Osteocyte (in vitro differentiated cells): ENCODE results near the gene YAP1. TPM values are rescaled to one million over a fixed set of nuclear protein-coding genes. Genes with fewer than 3 reads are reported as not detected.
A peak's percentile ranks its signal among the peaks of the same experiment; 100 is the strongest.

Experiments
- DNase-seq: peaks from one replicate; pipeline ENCODE4 v3.0.0; 2021; ENCODE audit warnings: mixed read lengths; ENCODE audit not compliant: unreplicated experiment; ENCODE audit errors: extremely low spot score
- H3K27ac Mint-ChIP-seq: one replicate; pipeline ENCODE4 v1.8.0; 2021; ENCODE audit warnings: mild to moderate bottlenecking, mixed read lengths; ENCODE audit not compliant: unreplicated experiment
- H3K27me3 Mint-ChIP-seq: one replicate; pipeline ENCODE4 v1.8.0; 2021; ENCODE audit warnings: mixed read lengths; ENCODE audit not compliant: unreplicated experiment
- H3K36me3 Mint-ChIP-seq: one replicate; pipeline ENCODE4 v1.8.0; 2021; ENCODE audit warnings: mixed read lengths; ENCODE audit not compliant: unreplicated experiment
- H3K4me1 Mint-ChIP-seq: one replicate; pipeline ENCODE4 v1.8.0; 2021; ENCODE audit warnings: mixed read lengths; ENCODE audit not compliant: unreplicated experiment
- H3K4me3 Mint-ChIP-seq: one replicate; pipeline ENCODE4 v1.8.0; 2021; ENCODE audit warnings: mild to moderate bottlenecking, moderate library complexity, mixed read lengths; ENCODE audit not compliant: unreplicated experiment
- H3K9me3 Mint-ChIP-seq: one replicate; pipeline ENCODE4 v1.8.0; 2021; ENCODE audit warnings: mixed read lengths; ENCODE audit not compliant: unreplicated experiment
- CTCF ChIP-seq: fragments of 200-600 bp; sonication (generic); IDR thresholded peaks from 2 replicates; pipeline ENCODE4 v1.5.0; 2021; ENCODE audit warnings: antibody characterized with exemption, mild to moderate bottlenecking, moderate library complexity
- total RNA-seq: library from RNA; stranded (reverse); gene quantifications from 2 replicates; pipeline ENCODE4 v1.2.1, GENCODE V29; 2021

YAP1 gene
- total RNA-seq, 1 donor from 2014 or later = 128 TPM

- H3K27me3 Mint-ChIP-seq = no peaks in the 10 kb centered on the region
- H3K9me3 Mint-ChIP-seq = no peaks in the 10 kb centered on the region
- TF ChIP-seq CTCF = no peak
- H3K4me3 Mint-ChIP-seq = no peak overlapping the region
- H3K27ac Mint-ChIP-seq = no peak overlapping the region
- peaks cover 17% of the 10 kb centered on the region for H3K4me1 Mint-ChIP-seq
- H3K36me3 Mint-ChIP-seq = peaks cover 6% of the 10 kb centered on the region
- DNase-seq = no peak
Measured at GRCh38 chr11:102239448-102239847, 129.2 kb downstream of the YAP1 start.

GRCh38 chr11:102239911-102240310 is 129.7 kb downstream of the YAP1 start:
- no peak overlapping the region for H3K27ac Mint-ChIP-seq
- TF ChIP-seq CTCF = no peak
- H3K4me1 Mint-ChIP-seq = peaks cover 22% of the 10 kb centered on the region
- no peak overlapping the region for H3K4me3 Mint-ChIP-seq
- no peaks in the 10 kb centered on the region for H3K9me3 Mint-ChIP-seq
- H3K36me3 Mint-ChIP-seq = peaks cover 2% of the 10 kb centered on the region
- H3K27me3 Mint-ChIP-seq = no peaks in the 10 kb centered on the region
- no peak for DNase-seq

GRCh38 chr11:102240502-102240901 is 130.3 kb downstream of the YAP1 start:
- Mint-ChIP-seq H3K27me3 (no peaks in the 10 kb centered on the region), H3K4me1 (peaks cover 25% of the 10 kb centered on the region), H3K36me3 (peaks cover 2% of the 10 kb centered on the region), H3K4me3 (no peak overlapping the region), H3K27ac (peak overlapping the region; percentile 54), H3K9me3 (no peaks in the 10 kb centered on the region)
- no peak for DNase-seq
- TF ChIP-seq CTCF = no peak

- H3K27ac Mint-ChIP-seq = peak overlapping the region; percentile 54
- H3K36me3 Mint-ChIP-seq = no peaks in the 10 kb centered on the region
- peaks cover 25% of the 10 kb centered on the region for H3K4me1 Mint-ChIP-seq
- no peak overlapping the region for H3K4me3 Mint-ChIP-seq
- DNase-seq = no peak
- H3K9me3 Mint-ChIP-seq = no peaks in the 10 kb centered on the region
- TF ChIP-seq CTCF = no peak
- no peaks in the 10 kb centered on the region for H3K27me3 Mint-ChIP-seq
Measured at GRCh38 chr11:102241026-102241425, 130.8 kb downstream of the YAP1 start.

- H3K27me3 Mint-ChIP-seq = no peaks in the 10 kb centered on the region
- no peak overlapping the region for H3K27ac Mint-ChIP-seq
- no peak for TF ChIP-seq CTCF
- DNase-seq = no peak
- no peak overlapping the region for H3K4me3 Mint-ChIP-seq
- H3K9me3 Mint-ChIP-seq = no peaks in the 10 kb centered on the region
- peaks cover 22% of the 10 kb centered on the region for H3K4me1 Mint-ChIP-seq
- no peaks in the 10 kb centered on the region for H3K36me3 Mint-ChIP-seq
Measured at GRCh38 chr11:102243399-102243884, 133.2 kb downstream of the YAP1 start.
